Liver (tissue), 9 donors: ENCODE data around the gene EDAR. TPM values are rescaled to one million over a fixed set of nuclear protein-coding genes. Genes with fewer than 3 reads are reported as not detected.

ENCODE experiments used
- DNase-seq: peaks from one replicate; pipeline ENCODE4 v3.0.0-alpha.2; 2017; ENCODE audit warnings: low spot score
- H3K27ac ChIP-seq, 2 donors: one replicate each; pipeline ENCODE4 v1.7.0; 2013; ENCODE audit warnings: inconsistent platforms in 2 of 2, low read length in 2 of 2, control low read depth in 1 of 2, low read depth in 1 of 2, mild to moderate bottlenecking in 1 of 2
- H3K27me3 ChIP-seq, 4 donors: one replicate each; pipeline versions ENCODE4 v1.6.1 to v1.7.0; 2013; ENCODE audit warnings: low read length in 3 of 4, inconsistent platforms in 1 of 4, mild to moderate bottlenecking in 1 of 4, moderate library complexity in 1 of 4; ENCODE audit not compliant: control insufficient read depth in 4 of 4, insufficient read depth in 4 of 4
- H3K36me3 ChIP-seq, 4 donors: one replicate each; pipeline versions ENCODE4 v1.6.1 to v1.7.0; 2013; ENCODE audit warnings: low read length in 3 of 4, mild to moderate bottlenecking in 3 of 4, low read depth in 1 of 4, moderate library complexity in 1 of 4; ENCODE audit not compliant: control insufficient read depth in 4 of 4, insufficient read depth in 3 of 4
- H3K4me1 ChIP-seq, 4 donors: one replicate each; pipeline versions ENCODE4 v1.6.1 to v1.7.0; 2013; ENCODE audit warnings: low read length in 3 of 4, mild to moderate bottlenecking in 3 of 4, moderate library complexity in 1 of 4; ENCODE audit not compliant: control insufficient read depth in 4 of 4, insufficient read depth in 4 of 4
- H3K4me3 ChIP-seq, 3 donors: one replicate each; pipeline versions ENCODE4 v1.6.1 to v1.7.0; 2013; ENCODE audit warnings: low read length in 3 of 3, control low read depth in 1 of 3, low read depth in 1 of 3, mild to moderate bottlenecking in 1 of 3
- H3K9ac ChIP-seq, 2 donors: one replicate each; pipeline ENCODE4 v1.7.0; 2013; ENCODE audit warnings: low read length in 2 of 2, mild to moderate bottlenecking in 2 of 2, moderate library complexity in 2 of 2, control low read depth in 1 of 2, low read depth in 1 of 2
- H3K9me3 ChIP-seq, 4 donors: one replicate each; pipeline versions ENCODE4 v1.6.1 to v1.7.0; 2013; ENCODE audit warnings: low read length in 3 of 4; ENCODE audit not compliant: control insufficient read depth in 4 of 4
- EGR1 ChIP-seq, 2 donors: IDR thresholded peaks; 2 replicates each; pipeline ENCODE4 v1.6.1; 2016 to 2018; ENCODE audit warnings: antibody characterized with exemption in 2 of 2, low read depth in 2 of 2
- FOXA1 ChIP-seq: IDR thresholded peaks from 2 replicates; pipeline ENCODE4 v1.6.1; 2016; ENCODE audit warnings: antibody characterized with exemption
- FOXA2 ChIP-seq: IDR thresholded peaks from 2 replicates; pipeline ENCODE4 v1.6.1; 2016; ENCODE audit warnings: antibody characterized with exemption
- GABPA ChIP-seq, 2 donors: IDR thresholded peaks in 1 of 2; conservative IDR thresholded peaks in 1 of 2; 2 replicates each; pipeline ENCODE4 v1.6.1; 2016; ENCODE audit warnings: antibody characterized with exemption in 2 of 2, mild to moderate bottlenecking in 1 of 2, moderate library complexity in 1 of 2
- HNF4A ChIP-seq, 2 donors: conservative IDR thresholded peaks; 2 replicates each; pipeline ENCODE4 v1.6.1; 2016; ENCODE audit warnings: antibody characterized with exemption in 2 of 2, mild to moderate bottlenecking in 2 of 2
- JUND ChIP-seq, 2 donors: IDR thresholded peaks; 2 replicates each; pipeline ENCODE4 v1.6.1; 2016; ENCODE audit warnings: antibody characterized with exemption in 2 of 2
- NR2F2 ChIP-seq: IDR thresholded peaks from 2 replicates; pipeline ENCODE4 v1.6.1; 2016; ENCODE audit warnings: antibody characterized with exemption
- RAD21 ChIP-seq, 2 donors: IDR thresholded peaks; 2 replicates each; pipeline ENCODE4 v1.6.1; 2016; ENCODE audit warnings: antibody characterized with exemption in 2 of 2, mild to moderate bottlenecking in 2 of 2
- RXRA ChIP-seq, 2 donors: IDR thresholded peaks; 2 replicates each; pipeline ENCODE4 v1.6.1; 2017 to 2018; ENCODE audit warnings: antibody characterized with exemption in 2 of 2, mild to moderate bottlenecking in 1 of 2
- SP1 ChIP-seq: IDR thresholded peaks from 2 replicates; pipeline ENCODE4 v1.6.1; 2018; ENCODE audit warnings: antibody characterized with exemption, mild to moderate bottlenecking
- TAF1 ChIP-seq: conservative IDR thresholded peaks from 2 replicates; pipeline ENCODE4 v1.6.1; 2016; ENCODE audit warnings: antibody characterized with exemption, mild to moderate bottlenecking
- YY1 ChIP-seq: IDR thresholded peaks from 2 replicates; pipeline ENCODE4 v1.6.1; 2016; ENCODE audit warnings: antibody characterized with exemption, mild to moderate bottlenecking
- WGBS: extraction: QIAGEN DNeasy Blood & Tissue Kit; methylation state at CpG from one replicate; pipeline ENCODE4 v1.1.7; 2013; 5-methylcytosine and 5-hydroxymethylcytosine counted together
- polyA plus RNA-seq, 2 donors: library from polyadenylated mRNA; stranded (reverse) in 1 of 2; unstranded in 1 of 2; fragments of 200-250 nt in 1 of 2; fragments of >200 nt in 1 of 2; fragmentation: Nextera tagmentation in 1 of 2; extraction: Ambion mirVana in 1 of 2; gene quantifications; one replicate each; pipeline versions ENCODE4 v1.2.1 to v1.2.3, GENCODE V29; 2013 to 2015
- total RNA-seq, 2 donors: library from RNA; depleted of rRNA; stranded (reverse); fragments of >200 nt; gene quantifications; one replicate each; pipeline ENCODE4 v1.2.3, GENCODE V29; 2014
- TF ChIP-seq, protein P1 (sequence below): IDR thresholded peaks from 2 replicates; pipeline ENCODE4 v1.6.1; 2016; ENCODE audit warnings: antibody characterized with exemption
- TF ChIP-seq, protein P2 (sequence below): fragments of 150-350 bp; IDR thresholded peaks from 2 replicates; pipeline ENCODE4 v1.5.1; 2017; ENCODE audit warnings: improper control_type of control experiment, low read depth, low read length; ENCODE audit not compliant: missing input control
- TF ChIP-seq, protein P3 (sequence below): IDR thresholded peaks from 2 replicates; pipeline ENCODE4 v1.6.1; 2016; ENCODE audit warnings: antibody characterized with exemption
- TF ChIP-seq, protein P4 (sequence below): IDR thresholded peaks from 2 replicates; pipeline ENCODE4 v1.6.1; 2016; ENCODE audit warnings: antibody characterized with exemption
- donor health status: healthy.
- donor health status: healthy.
- donor health status: healthy.
- donor health status: healthy.
- donor health status: healthy.

EDAR gene
- total and polyA plus RNA-seq, 4 donors, result 0.09 to 0.50 (median 0.10) TPM

DNA sequence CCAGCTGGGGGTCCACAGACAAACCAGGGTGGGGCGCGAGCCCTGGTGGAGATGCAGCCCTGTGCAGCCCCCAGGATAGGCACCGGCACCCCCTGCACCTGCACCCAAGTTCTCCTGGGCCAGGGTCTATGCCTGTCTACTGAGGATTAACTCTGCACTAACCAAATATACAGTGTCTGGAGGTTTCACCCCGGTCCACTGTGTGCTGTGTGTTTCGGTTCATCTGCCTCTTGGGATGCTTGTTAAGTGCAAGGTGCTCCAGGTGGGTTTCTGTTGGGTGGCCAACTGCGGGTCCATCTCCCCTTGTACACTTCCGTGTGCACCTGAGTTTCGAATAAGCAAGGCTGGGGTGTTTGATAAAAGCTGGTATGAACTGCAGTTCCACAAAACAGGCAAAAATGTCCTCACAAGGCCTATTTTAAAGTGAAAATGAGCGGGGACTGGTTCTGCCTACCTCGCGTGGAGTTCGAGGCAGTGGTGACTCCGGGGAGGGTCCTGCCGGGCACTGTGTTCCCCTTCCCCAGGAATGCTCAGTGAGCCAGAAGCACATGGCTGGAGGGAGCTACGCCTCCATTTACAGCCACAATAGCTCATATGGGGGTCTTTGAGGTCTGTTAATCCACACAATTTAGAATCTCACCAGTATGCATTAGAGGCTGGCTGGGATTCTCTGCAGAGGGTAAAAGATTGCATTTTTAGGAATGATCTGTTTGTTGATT, 70.7 kb downstream of the EDAR start:
- no peak overlapping the region for H3K4me3 ChIP-seq
- H3K4me1 ChIP-seq, result no peaks in the 10 kb centered on the region
- H3K36me3 ChIP-seq, result no peaks in the 10 kb centered on the region
- 94% methylated on average over 15 of the region's 15 CpGs for WGBS
- TF ChIP-seq JUND (IDR thresholded peaks at IDR 0.05) (no peak), YY1 (no peak), FOXA1 (no peak), TAF1 (no peak), FOXA2 (no peak), RAD21 (IDR thresholded peaks at IDR 0.05) (no peak)
- TF ChIP-seq, protein P1, sequence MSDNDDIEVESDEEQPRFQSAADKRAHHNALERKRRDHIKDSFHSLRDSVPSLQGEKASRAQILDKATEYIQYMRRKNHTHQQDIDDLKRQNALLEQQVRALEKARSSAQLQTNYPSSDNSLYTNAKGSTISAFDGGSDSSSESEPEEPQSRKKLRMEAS, result no peak
- TF ChIP-seq, protein P2, sequence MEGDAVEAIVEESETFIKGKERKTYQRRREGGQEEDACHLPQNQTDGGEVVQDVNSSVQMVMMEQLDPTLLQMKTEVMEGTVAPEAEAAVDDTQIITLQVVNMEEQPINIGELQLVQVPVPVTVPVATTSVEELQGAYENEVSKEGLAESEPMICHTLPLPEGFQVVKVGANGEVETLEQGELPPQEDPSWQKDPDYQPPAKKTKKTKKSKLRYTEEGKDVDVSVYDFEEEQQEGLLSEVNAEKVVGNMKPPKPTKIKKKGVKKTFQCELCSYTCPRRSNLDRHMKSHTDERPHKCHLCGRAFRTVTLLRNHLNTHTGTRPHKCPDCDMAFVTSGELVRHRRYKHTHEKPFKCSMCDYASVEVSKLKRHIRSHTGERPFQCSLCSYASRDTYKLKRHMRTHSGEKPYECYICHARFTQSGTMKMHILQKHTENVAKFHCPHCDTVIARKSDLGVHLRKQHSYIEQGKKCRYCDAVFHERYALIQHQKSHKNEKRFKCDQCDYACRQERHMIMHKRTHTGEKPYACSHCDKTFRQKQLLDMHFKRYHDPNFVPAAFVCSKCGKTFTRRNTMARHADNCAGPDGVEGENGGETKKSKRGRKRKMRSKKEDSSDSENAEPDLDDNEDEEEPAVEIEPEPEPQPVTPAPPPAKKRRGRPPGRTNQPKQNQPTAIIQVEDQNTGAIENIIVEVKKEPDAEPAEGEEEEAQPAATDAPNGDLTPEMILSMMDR, result no peak
- DNase-seq, result no peak
- H3K27ac ChIP-seq, result no peak overlapping the region
- H3K9ac ChIP-seq, result no peak overlapping the region
- no peaks in the 10 kb centered on the region for H3K9me3 ChIP-seq
- H3K27me3 ChIP-seq, result no peaks in the 10 kb centered on the region

DNA sequence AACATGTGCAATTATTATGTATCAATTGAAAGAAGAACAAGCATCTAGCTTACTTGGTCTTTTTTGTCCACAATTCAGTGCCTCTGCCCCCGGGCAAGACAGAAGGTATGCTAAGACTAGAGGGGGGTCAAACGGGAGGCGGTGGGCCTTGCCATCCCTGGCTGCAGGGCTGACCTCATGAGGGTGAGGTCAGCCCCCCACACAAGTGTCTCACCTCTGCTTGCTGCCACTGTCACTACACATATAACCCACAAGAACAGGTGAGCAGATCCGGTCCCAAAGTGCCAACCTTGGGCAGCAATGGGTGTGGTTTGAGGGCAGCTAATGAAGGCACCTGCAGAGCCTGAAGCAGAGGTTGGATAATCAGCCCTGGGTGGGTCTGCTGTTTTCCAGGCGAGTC, 71.5 kb downstream of the EDAR start:
- Histone ChIP-seq H3K36me3 (no peaks in the 10 kb centered on the region), H3K27me3 (no peaks in the 10 kb centered on the region), H3K9me3 (no peaks in the 10 kb centered on the region), H3K4me3 (no peak overlapping the region), H3K27ac (no peak overlapping the region), H3K9ac (no peak overlapping the region), H3K4me1 (no peaks in the 10 kb centered on the region)
- no peak for TF ChIP-seq TAF1
- TF ChIP-seq HNF4A (conservative IDR thresholded peaks at IDR 0.05), result no peak
- TF ChIP-seq RAD21 (IDR thresholded peaks at IDR 0.05), result no peak
- TF ChIP-seq RXRA (IDR thresholded peaks at IDR 0.05), result no peak
- TF ChIP-seq SP1, result no peak
- TF ChIP-seq, protein P3, sequence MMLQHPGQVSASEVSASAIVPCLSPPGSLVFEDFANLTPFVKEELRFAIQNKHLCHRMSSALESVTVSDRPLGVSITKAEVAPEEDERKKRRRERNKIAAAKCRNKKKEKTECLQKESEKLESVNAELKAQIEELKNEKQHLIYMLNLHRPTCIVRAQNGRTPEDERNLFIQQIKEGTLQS, result no peak
- TF ChIP-seq, protein P4, sequence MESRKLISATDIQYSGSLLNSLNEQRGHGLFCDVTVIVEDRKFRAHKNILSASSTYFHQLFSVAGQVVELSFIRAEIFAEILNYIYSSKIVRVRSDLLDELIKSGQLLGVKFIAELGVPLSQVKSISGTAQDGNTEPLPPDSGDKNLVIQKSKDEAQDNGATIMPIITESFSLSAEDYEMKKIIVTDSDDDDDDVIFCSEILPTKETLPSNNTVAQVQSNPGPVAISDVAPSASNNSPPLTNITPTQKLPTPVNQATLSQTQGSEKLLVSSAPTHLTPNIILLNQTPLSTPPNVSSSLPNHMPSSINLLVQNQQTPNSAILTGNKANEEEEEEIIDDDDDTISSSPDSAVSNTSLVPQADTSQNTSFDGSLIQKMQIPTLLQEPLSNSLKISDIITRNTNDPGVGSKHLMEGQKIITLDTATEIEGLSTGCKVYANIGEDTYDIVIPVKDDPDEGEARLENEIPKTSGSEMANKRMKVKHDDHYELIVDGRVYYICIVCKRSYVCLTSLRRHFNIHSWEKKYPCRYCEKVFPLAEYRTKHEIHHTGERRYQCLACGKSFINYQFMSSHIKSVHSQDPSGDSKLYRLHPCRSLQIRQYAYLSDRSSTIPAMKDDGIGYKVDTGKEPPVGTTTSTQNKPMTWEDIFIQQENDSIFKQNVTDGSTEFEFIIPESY, result no peak
- no peak for TF ChIP-seq JUND (IDR thresholded peaks at IDR 0.05)
- no peak for TF ChIP-seq GABPA (IDR thresholded peaks at IDR 0.05 in 1 of 2, conservative IDR thresholded peaks at IDR 0.05 in 1 of 2)
- no peak for TF ChIP-seq FOXA1
- no peak for TF ChIP-seq YY1
- TF ChIP-seq NR2F2, result no peak
- TF ChIP-seq, protein P1, result no peak
- no peak for TF ChIP-seq EGR1 (IDR thresholded peaks at IDR 0.05; ENCODE audit: low read depth in 2 of 2)
- DNase-seq, result no peak
- WGBS, result 87% methylated on average over 5 of the region's 5 CpGs
